GM18909 (cell line): ENCODE measurements around the gene INVS.
"Not testable (repeated sequence)": the region's sequence is repeated elsewhere in the genome, so short reads cannot be mapped to it uniquely, and the experiment has no call there.

ENCODE experiments used
- ATAC-seq: cut with Tn5 transposase; IDR thresholded peaks from one replicate; pipeline ENCODE4 v1.9.1; 2021; ENCODE audit warnings: mild to moderate bottlenecking; ENCODE audit not compliant: unreplicated experiment, poor library complexity

INVS gene

GRCh38 chr9:100298378-100298777 lies 199.3 kb downstream of the INVS start:
- no peak for ATAC-seq

- no peak for ATAC-seq
Observed at GRCh38 chr9:100303747-100304146, 204.7 kb downstream of the INVS start.

- no peak for ATAC-seq
Observed at GRCh38 chr9:100306283-100306682, 207.2 kb downstream of the INVS start.

GRCh38 chr9:100307080-100307479 lies 208.0 kb downstream of the INVS start:
- no peak for ATAC-seq

- no peak for ATAC-seq
Observed at GRCh38 chr9:100308965-100309564, 210.0 kb downstream of the INVS start.

- ATAC-seq = no peak
Observed at GRCh38 chr9:100309992-100310391, 210.9 kb downstream of the INVS start.

GRCh38 chr9:100315561-100315960 lies 216.5 kb downstream of the INVS start:
- ATAC-seq = no peak

GRCh38 chr9:100317706-100318105 lies 218.7 kb downstream of the INVS start:
- ATAC-seq = no peak

- ATAC-seq = no peak
Observed at GRCh38 chr9:100322954-100323536, 224.0 kb downstream of the INVS start.

- no peak for ATAC-seq
Observed at GRCh38 chr9:100324594-100325200, 225.7 kb downstream of the INVS start.

GRCh38 chr9:100338736-100339135 lies 239.7 kb downstream of the INVS start:
- not testable (repeated sequence) for ATAC-seq

GRCh38 chr9:100340224-100340623 lies 241.2 kb downstream of the INVS start:
- no peak for ATAC-seq

GRCh38 chr9:100341889-100342288 lies 242.8 kb downstream of the INVS start:
- no peak for ATAC-seq

GRCh38 chr9:100346836-100347235 lies 247.8 kb downstream of the INVS start:
- ATAC-seq = no peak

GRCh38 chr9:100350188-100350587 lies 251.1 kb downstream of the INVS start:
- no peak for ATAC-seq
